T-helper 2 cell treated with Interferon-gamma antibody and Interleukin-4, amounts not matched to agents 5 μg/mL and 100 μg/mL, for 36 hours (primary cell): Measurements from ENCODE around the gene TMEM187.

Experiments
- DNase-seq: peaks from one replicate; pipeline ENCODE4 v3.0.0; 2021; ENCODE audit warnings: low spot score
- H3K27ac Mint-ChIP-seq: one replicate; pipeline ENCODE4 v1.8.0; 2021; ENCODE audit warnings: mild to moderate bottlenecking, mixed read lengths
- H3K27me3 Mint-ChIP-seq: one replicate; pipeline ENCODE4 v1.8.0; 2021; ENCODE audit warnings: low read depth, mixed read lengths
- H3K36me3 Mint-ChIP-seq: one replicate; pipeline ENCODE4 v1.8.0; 2021; ENCODE audit warnings: low read depth, mixed read lengths
- H3K4me1 Mint-ChIP-seq: one replicate; pipeline ENCODE4 v1.8.0; 2021; ENCODE audit warnings: low read depth, mixed read lengths
- H3K4me3 Mint-ChIP-seq: one replicate; pipeline ENCODE4 v1.8.0; 2022; ENCODE audit warnings: mild to moderate bottlenecking, moderate library complexity, mixed read lengths
- H3K9me3 Mint-ChIP-seq: one replicate; pipeline ENCODE4 v1.8.0; 2021; ENCODE audit warnings: mixed read lengths

Gene TMEM187

GRCh38 chrX:154000051-154000450, 27.5 kb downstream of the TMEM187 start:
- DNase-seq, result no peak
- Mint-ChIP-seq H3K4me1 (peaks cover 11% of the 10 kb centered on the region), H3K27me3 (no peaks in the 10 kb centered on the region), H3K27ac (no peak overlapping the region), H3K4me3 (no peak overlapping the region), H3K36me3 (peaks cover 6% of the 10 kb centered on the region), H3K9me3 (no peaks in the 10 kb centered on the region)

GRCh38 chrX:154002215-154002719, 29.7 kb downstream of the TMEM187 start:
- Mint-ChIP-seq H3K9me3 (no peaks in the 10 kb centered on the region), H3K27ac (peak overlapping the region; percentile 87), H3K27me3 (no peaks in the 10 kb centered on the region), H3K36me3 (peaks cover 14% of the 10 kb centered on the region), H3K4me1 (peaks cover 11% of the 10 kb centered on the region), H3K4me3 (peak overlapping the region; percentile 61)
- peak; percentile 23 for DNase-seq

DNA sequence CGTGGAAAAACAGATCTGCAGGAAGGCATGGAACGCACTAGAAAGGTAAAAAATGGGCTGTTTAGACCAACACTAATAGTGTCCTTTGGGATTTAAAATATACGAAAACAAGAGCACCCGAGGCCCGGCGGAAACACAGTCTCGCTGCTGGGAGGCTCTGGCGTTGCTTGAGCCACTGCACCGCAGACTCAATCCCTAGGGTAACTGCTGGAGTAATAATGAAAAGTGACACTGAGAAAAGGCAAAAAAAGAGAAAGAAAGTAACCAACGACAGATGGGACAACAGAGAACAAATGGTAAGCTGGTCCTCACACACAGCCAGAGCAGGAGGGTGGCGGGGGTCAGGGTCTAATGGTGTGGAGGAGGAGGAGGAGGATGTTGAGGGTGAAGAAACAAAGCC, 31.8 kb downstream of the TMEM187 start:
- H3K27ac Mint-ChIP-seq, result no peak overlapping the region

GRCh38 chrX:154006947-154007346, 34.4 kb downstream of the TMEM187 start:
- DNase-seq, result no peak
- Mint-ChIP-seq H3K4me1 (peaks cover 6% of the 10 kb centered on the region), H3K9me3 (no peaks in the 10 kb centered on the region), H3K27ac (no peak overlapping the region), H3K36me3 (peaks cover 24% of the 10 kb centered on the region), H3K27me3 (no peaks in the 10 kb centered on the region), H3K4me3 (no peak overlapping the region)

More for the DNA sequence above, 31.8 kb downstream of the TMEM187 start:
- no peaks in the 10 kb centered on the region for H3K9me3 Mint-ChIP-seq
- no peaks in the 10 kb centered on the region for H3K27me3 Mint-ChIP-seq
- no peak for DNase-seq
- peaks cover 11% of the 10 kb centered on the region for H3K4me1 Mint-ChIP-seq
- H3K36me3 Mint-ChIP-seq, result peaks cover 24% of the 10 kb centered on the region
- H3K4me3 Mint-ChIP-seq, result no peak overlapping the region

DNA sequence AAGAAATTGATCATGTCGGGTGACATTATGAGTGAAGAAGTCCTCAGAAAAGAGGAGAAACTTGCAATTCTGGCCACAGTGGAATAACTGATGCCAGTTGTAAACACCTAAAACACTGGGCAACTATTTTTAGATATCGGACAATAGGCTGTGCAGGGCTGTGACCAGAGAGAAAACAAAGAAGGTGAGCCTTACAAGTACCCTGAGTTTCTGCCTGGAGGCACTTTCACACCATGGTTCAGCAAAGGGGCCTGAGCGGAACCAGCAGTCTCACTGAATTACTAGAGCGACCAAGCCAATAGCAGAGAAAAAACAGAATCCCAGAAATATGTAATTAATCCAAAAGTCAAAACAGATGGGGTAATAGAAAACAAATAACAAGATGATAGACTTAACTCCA, 36.0 kb downstream of the TMEM187 start:
- H3K4me1 Mint-ChIP-seq, result peaks cover 3% of the 10 kb centered on the region
- H3K27ac Mint-ChIP-seq, result no peak overlapping the region
- no peak for DNase-seq
- peaks cover 23% of the 10 kb centered on the region for H3K36me3 Mint-ChIP-seq
- H3K27me3 Mint-ChIP-seq, result no peaks in the 10 kb centered on the region
- no peak overlapping the region for H3K4me3 Mint-ChIP-seq
- H3K9me3 Mint-ChIP-seq, result no peaks in the 10 kb centered on the region

DNA sequence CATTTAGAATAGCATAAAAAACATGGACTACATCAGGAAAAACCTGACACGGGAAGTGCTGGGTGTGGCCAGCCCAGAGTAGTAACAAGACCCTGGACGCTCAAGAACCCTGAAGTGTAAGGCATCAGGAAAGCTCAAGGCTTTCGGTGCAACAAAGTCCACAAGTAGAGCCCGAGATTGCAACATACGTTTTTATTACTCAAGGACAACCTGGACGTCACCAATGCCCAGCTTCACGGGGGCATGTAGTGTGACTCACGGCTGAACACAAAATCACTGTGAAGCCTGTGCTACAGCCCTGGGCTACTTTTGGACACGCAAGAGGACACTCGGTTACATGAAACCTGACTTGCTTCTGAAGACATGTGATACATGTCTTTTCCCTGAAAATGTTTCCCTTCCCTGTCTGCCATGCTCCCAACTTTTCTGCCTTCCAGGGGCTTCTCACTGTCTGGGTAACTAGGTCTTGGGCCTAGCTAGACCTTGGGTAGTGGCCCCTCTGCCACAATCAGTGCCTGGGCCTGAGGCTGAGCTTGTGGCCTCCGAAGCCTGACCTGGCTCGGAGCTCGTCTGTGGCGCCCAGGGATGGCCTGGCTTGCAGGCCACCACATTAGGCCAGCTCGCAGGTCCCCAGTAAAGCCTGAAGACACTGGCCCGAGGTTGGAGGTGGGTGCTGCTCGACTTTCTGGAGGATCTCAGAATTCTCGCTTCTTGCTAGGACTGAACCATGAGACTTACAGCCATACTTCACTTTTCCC, 38.0 kb downstream of the TMEM187 start:
- Mint-ChIP-seq H3K36me3 (peaks cover 26% of the 10 kb centered on the region), H3K27ac (no peak overlapping the region), H3K4me1 (peaks cover 4% of the 10 kb centered on the region), H3K9me3 (no peaks in the 10 kb centered on the region), H3K4me3 (no peak overlapping the region), H3K27me3 (no peaks in the 10 kb centered on the region)
- no peak for DNase-seq

GRCh38 chrX:154011376-154012335, 39.1 kb downstream of the TMEM187 start:
- H3K27ac Mint-ChIP-seq, result no peak overlapping the region
- peaks cover 23% of the 10 kb centered on the region for H3K36me3 Mint-ChIP-seq
- no peak for DNase-seq
- no peaks in the 10 kb centered on the region for H3K27me3 Mint-ChIP-seq
- peaks cover 4% of the 10 kb centered on the region for H3K4me1 Mint-ChIP-seq
- H3K4me3 Mint-ChIP-seq, result no peak overlapping the region
- no peaks in the 10 kb centered on the region for H3K9me3 Mint-ChIP-seq

- Mint-ChIP-seq H3K27ac (no peak overlapping the region), H3K36me3 (peaks cover 23% of the 10 kb centered on the region), H3K4me3 (no peak overlapping the region), H3K4me1 (peaks cover 4% of the 10 kb centered on the region), H3K27me3 (no peaks in the 10 kb centered on the region), H3K9me3 (no peaks in the 10 kb centered on the region)
- DNase-seq, result no peak
These were observed 39.9 kb downstream of the TMEM187 start for GRCh38 chrX:154012336-154012991.

- H3K4me1 Mint-ChIP-seq, result peaks cover 4% of the 10 kb centered on the region
- H3K27me3 Mint-ChIP-seq, result no peaks in the 10 kb centered on the region
- DNase-seq, result no peak
- no peaks in the 10 kb centered on the region for H3K9me3 Mint-ChIP-seq
- peaks cover 18% of the 10 kb centered on the region for H3K36me3 Mint-ChIP-seq
- no peak overlapping the region for H3K4me3 Mint-ChIP-seq
- no peak overlapping the region for H3K27ac Mint-ChIP-seq
These were observed 40.5 kb downstream of the TMEM187 start for GRCh38 chrX:154013001-154013421.

GRCh38 chrX:154013614-154014360, 41.2 kb downstream of the TMEM187 start:
- H3K4me3 Mint-ChIP-seq, result no peak overlapping the region
- peak; percentile 11 for DNase-seq
- H3K27ac Mint-ChIP-seq, result peak overlapping the region; percentile 31
- H3K4me1 Mint-ChIP-seq, result peaks cover 4% of the 10 kb centered on the region
- peaks cover 16% of the 10 kb centered on the region for H3K36me3 Mint-ChIP-seq
- no peaks in the 10 kb centered on the region for H3K9me3 Mint-ChIP-seq
- no peaks in the 10 kb centered on the region for H3K27me3 Mint-ChIP-seq

- Mint-ChIP-seq H3K9me3 (no peaks in the 10 kb centered on the region), H3K27me3 (no peaks in the 10 kb centered on the region), H3K4me3 (no peak overlapping the region), H3K4me1 (peaks cover 4% of the 10 kb centered on the region), H3K36me3 (peaks cover 17% of the 10 kb centered on the region), H3K27ac (no peak overlapping the region)
- no peak for DNase-seq
These were observed 42.2 kb downstream of the TMEM187 start for GRCh38 chrX:154014429-154015380.

- Mint-ChIP-seq H3K36me3 (peaks cover 21% of the 10 kb centered on the region), H3K9me3 (no peaks in the 10 kb centered on the region), H3K4me1 (peaks cover 7% of the 10 kb centered on the region), H3K27me3 (no peaks in the 10 kb centered on the region), H3K4me3 (no peak overlapping the region), H3K27ac (peak overlapping the region; percentile 36)
- no peak for DNase-seq
These were observed 43.2 kb downstream of the TMEM187 start for GRCh38 chrX:154015581-154016264.
